Measurements from ENCODE around the gene TMEM231. TPM values are rescaled to one million over a fixed set of nuclear protein-coding genes. Genes with fewer than 3 reads are reported as not detected.
"Not testable (repeated sequence)": the region's sequence is repeated elsewhere in the genome, so short reads cannot be mapped to it uniquely, and the experiment has no call there.

Gene TMEM231
- total RNA-seq, 1 donor from 2014 or later: 15.0 TPM

- no peak for DNase-seq (ENCODE audit: low read depth, low spot score)
Measured at GRCh38 chr16:75532791-75533190, 23.3 kb downstream of the TMEM231 start.

- DNase-seq (ENCODE audit: low read depth, low spot score): no peak
Measured at GRCh38 chr16:75532142-75532765, 23.8 kb downstream of the TMEM231 start.

DNA sequence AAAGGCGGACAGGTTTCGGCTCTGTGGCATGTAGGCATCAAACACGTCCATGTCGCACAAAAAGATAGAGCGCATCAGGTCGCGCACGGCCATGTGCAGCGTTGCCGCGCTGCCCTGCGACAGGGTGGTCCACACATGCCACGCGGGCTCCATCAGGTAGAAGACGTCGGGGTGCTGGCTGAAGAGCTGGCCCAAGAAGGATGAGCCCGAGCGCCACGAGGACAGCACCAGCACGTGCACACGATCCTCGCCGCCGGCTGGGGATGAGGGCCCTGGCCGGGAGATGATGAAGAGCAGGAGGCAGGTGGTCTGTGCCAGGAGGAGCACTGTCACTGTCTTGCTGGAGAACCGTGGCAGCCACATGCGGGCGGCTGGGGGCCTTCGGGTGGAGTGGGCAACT lies 26.1 kb downstream of the TMEM231 start:
- DNase-seq (ENCODE audit: low read depth, low spot score): no peak

DNA sequence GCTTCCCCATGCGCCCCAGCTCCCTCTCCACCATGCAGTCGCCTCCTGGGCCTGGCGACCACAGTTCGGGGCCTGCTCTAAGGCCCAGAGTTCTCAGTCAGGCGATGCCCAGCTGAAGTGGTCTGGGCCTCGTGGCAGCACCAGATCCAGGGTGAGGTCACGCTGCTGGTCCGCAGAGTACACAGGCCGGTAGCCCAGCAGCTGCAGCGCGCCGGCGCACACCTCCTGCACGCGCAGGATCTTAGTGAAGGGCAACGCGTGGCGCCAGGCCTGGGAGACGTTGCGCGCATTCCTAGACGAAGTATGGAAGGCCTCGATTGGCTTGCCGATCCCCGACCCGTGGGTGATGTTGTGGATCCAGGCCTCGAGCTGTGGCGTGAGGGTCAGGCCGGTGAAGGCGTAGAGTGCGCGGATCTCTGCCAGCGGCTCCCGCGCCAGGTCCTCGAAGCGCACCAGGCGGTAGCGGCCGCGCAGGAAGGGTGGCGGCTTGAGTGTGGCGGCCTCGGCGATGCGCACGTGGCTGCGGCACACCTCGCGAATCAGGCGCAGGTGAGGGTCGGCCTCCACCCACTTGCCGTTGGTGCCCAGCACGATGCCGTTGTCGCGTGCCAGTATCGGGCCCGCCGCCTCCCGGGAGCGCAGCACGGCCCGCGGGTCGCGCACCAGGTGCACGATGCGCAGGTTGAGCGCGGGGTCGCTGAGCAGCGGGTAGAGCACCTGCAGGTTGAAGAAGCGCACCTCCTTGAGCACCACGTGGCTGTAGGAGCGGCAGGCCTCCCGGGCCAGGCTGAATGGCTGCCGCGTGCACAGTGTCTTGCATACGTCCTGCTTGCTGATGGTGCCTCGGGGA lies 26.8 kb downstream of the TMEM231 start:
- no peak for DNase-seq (ENCODE audit: low read depth, low spot score)

DNA sequence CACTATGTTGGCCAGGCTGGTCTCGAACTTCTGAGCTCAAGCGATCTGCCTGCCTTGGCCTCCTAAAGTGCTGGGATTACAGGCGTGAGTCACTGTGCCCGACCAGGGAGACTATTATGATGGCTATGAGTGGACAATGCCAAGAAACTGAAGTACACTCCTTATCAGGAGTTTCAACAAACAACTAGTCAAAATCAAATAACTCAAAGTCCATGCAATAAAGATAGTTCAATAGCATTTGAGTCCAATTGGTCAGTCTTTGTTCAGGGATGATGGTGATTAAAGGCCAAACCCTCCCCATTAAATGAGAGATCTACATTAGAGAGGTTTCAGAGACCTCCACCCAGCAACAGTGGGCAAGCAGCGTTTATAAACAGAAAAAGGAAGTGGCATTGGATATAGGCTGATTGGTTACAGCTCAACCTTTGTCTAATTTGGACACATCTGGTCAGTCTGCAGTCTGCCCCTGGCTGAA lies 28.2 kb downstream of the TMEM231 start:
- no peak for DNase-seq (ENCODE audit: low read depth, low spot score)

- DNase-seq (ENCODE audit: low read depth, low spot score): no peak
Measured at GRCh38 chr16:75526032-75526790, 29.8 kb downstream of the TMEM231 start.

DNA sequence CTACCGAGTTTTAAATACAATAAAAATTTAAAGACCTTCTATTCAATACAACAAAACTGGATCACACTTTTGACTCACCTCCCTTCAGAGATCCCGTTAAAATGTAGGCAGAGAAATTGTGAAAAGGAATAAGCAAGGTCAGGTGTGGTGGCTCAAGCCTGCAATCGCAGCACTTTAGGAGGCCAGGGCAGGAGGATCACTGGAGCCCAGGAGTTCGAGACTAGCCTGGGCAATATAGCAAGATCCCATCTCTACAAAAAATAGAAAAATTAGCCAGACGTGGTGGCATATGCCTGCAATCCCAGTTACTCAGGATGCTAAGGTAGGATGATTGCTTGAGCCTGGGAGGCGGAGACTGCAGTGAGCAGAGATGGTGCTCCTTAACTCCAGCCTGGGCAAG lies 36.9 kb downstream of the TMEM231 start:
- no peak for DNase-seq (ENCODE audit: low read depth, low spot score)

DNA sequence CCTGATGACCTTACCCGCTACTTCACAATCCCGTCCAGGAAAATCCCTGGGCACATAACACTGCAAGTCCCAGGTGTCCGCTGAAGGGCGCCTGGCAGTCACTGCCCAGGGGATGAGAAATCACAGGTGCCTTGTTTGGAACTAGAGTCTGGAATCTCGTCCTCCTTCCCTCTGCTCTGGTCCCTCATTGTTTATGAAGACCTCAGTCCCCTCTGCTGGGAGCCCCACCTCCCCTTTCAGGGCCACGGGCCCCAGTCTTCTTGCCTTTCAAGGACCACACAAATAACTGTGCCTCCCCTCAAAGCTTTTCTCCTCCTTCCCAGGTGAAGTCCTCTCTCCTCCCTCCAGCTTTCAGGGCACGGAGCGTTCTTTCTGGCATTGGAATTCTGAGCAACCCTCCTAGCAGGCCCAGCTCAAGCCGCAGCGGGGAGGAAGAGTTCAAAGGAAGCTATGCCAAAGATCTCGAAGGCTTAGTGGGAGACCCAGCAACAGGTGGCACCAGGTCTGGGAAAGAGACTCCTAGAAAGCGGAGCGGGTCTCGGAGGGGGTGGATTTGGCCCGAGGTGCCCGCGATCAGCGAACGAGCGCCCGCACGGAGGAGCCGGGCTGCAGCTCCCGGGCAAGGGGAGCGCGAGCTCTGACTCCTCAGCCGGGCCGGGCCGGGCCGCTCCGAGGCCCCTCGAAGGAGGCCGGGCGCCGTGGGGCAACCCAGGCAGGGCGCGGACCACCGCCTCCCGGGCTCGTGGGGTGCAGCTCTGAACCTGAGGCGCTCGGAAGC lies 39.7 kb downstream of the TMEM231 start:
- not testable (repeated sequence) for DNase-seq (ENCODE audit: low read depth, low spot score)

DNA sequence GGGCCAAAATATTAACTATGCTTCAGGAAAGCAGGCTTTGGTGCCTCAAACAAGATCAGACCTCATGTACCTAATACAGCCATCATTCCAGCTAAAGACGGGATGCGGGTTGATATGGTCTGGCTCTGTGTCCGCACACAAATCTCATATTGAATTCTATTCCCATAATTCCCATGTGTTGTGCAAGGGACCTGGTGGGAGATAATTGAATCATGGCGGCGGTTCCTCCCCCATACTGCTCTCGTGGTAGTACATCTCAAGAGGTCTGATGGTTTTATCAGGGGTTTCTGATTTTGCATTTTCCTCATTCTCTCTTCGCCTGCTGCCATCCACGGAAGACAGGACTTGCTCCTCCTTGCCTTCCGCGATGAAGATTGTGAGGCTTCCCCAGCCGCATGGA lies 41.8 kb downstream of the TMEM231 start:
- no peak for DNase-seq (ENCODE audit: low read depth, low spot score)

DNA sequence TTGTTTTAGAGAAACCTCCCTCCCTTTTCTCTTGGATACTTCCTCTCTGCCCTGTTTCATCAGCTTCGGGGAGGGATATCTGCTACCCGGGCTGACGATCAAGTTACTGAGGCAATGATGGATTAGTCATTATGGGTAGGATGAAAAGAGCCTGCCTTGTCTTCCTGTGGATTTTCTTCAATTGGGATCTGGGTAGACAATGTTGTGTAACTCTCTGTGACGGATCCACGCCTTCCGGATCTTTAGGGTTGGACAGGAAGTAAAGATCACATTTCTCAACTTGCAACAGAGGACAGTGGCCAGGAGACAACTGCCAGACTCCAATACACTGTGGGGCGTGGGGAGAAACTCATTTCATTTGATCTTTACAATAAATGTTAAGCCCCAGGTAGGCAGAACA lies 49.5 kb downstream of the TMEM231 start:
- no peak for DNase-seq (ENCODE audit: low read depth, low spot score)

DNA sequence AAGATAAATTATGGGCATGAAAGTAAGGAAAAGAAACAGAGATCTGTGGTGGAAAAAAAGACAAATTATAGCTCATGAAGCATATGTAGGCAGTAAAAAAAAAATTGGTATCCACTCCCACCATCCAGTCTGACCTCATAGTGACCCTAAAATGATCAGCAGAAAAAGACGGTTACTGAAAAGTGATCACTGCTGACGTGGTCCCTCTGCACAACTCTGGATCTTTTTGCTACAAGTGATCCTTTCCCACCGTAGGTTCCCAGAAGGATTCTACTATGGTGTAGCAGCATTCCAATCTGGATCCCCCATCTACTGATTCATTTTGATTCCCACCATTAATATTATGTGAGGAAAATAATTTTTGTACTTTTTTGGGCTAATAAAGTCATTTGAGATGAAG lies 49.9 kb downstream of the TMEM231 start:
- DNase-seq (ENCODE audit: low read depth, low spot score): no peak

DNA sequence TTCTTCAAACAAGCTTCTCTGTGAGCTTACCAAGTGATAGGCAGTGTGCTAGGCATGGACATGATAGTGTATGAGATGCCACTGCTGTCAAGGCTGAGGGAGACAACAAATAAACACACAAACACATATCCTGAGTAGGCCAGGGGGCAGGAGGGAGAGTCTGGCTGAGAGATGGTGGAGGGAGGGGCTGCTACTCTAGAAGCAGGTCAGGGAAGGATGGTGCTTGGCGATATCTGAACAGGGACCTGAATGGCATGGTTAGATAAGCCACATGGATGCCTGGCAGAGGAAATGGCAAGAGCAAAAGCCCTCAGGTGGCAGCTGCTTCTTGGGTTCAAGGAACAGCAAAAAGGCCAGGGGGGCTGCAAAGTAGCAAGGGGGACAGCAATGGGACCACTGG lies 52.3 kb downstream of the TMEM231 start:
- no peak for DNase-seq (ENCODE audit: low read depth, low spot score)

GRCh38 chr16:75502916-75503605 lies 53.0 kb downstream of the TMEM231 start:
- DNase-seq (ENCODE audit: low read depth, low spot score): no peak

GRCh38 chr16:75501820-75502219 lies 54.2 kb downstream of the TMEM231 start:
- DNase-seq (ENCODE audit: low read depth, low spot score): not testable (repeated sequence)

DNA sequence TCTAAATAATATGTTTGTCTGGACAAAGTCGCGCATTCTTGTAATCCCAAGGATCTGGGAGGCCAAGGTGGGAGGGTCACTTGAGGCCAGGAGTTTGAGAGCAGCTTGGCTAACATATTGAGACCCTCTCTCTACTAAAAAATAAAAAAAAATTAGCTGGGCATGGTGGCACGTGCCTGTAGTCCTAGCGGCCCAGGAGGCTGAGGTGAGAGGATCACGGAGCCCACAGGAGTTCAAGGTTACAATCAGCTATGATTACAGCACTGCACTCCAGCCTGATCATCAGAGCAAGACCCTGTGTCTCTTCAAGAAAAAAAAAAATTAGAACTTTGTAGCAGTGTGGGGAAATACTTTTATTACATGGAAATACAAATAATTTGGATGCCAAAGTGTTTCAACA lies 54.7 kb downstream of the TMEM231 start:
- no peak for DNase-seq (ENCODE audit: low read depth, low spot score)

- DNase-seq (ENCODE audit: low read depth, low spot score): not testable (repeated sequence)
Measured at GRCh38 chr16:75498605-75499322, 57.3 kb downstream of the TMEM231 start.

DNA sequence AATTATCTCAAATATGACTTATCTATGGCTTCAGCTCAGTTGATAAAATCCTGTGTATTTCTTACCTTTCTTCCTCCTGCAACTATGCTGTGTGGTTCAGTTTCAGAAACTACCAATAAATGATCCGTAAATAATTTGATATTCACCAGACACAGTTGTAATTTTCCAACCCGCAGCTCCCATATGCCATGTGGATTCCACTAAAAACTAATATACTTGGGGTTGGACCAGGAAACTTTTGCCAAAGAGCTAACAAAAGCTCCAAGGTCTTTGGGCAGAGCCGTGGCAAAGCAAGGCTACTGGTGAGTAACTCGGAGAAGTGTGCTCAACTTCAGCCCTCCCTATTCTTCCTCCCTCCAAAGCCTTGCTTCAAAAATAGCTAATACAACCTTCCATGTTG lies 58.5 kb downstream of the TMEM231 start:
- no peak for DNase-seq (ENCODE audit: low read depth, low spot score)

DNA sequence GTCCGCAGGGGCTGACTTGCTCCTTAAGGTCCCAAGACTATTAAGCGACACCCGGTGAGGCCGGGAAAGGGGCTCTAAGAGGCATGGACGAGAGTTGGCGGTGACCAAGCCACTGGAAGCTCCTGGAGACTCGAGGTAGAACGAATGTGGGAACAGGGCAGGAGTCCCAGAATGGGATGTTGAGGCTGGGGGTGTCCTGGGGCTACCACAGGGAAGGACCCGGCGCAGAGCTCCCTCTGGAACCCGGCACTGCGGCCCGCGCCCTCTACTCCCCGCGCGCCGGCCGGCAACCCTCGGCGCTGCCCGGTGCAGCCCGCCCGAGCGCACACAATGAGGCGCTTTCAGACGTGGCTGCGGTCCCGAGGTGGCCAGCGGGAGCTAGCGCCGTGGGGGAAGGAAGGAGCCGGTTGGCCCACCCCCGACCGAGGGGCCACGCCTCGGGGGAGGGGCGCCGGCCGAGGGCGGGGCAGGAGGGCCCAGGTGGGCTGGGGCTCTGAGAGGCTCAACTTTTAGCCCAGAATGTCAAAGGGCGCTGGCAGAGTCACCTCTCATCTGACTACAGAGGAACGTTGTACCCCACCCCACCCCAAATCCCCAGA lies 60.9 kb downstream of the TMEM231 start, which contains the start of gene CHST6:
CHST6 (minus strand) TSS at position 366 of the 599 bp plus-strand sequence. CDS start 15,613 bp downstream, outside the sequence.
- DNase-seq (ENCODE audit: low read depth, low spot score): no peak

DNA sequence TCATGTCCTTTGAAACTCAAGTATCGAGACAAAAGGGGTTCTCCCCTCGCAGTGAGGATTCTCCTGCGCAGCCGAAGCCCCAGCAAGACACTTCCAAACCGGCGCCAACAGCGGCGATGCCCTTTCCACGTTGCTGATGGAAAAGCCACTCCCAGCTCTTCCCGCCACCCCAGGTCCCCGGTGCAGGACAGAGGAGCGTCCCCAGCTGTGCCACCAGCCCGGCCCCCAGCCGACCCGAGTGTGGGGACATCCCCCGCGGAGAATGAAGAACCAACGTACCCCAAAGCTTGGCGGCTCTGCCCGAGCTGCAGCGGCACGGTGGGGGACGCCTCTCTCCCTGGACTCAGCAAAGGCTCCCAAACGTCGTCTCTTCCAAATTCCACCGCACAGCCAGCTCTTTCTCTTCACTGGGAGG lies 61.4 kb downstream of the TMEM231 start:
- no peak for DNase-seq (ENCODE audit: low read depth, low spot score)

Measured in pulmonary artery endothelial cell (primary cell).